HG03066 (cell line): Measurements from ENCODE around the gene HS6ST3.

ENCODE experiments used
- ATAC-seq: cut with Tn5 transposase; IDR thresholded peaks from one replicate; pipeline ENCODE4 v1.9.1; 2021; ENCODE audit warnings: low read depth; ENCODE audit not compliant: unreplicated experiment

Gene HS6ST3

DNA sequence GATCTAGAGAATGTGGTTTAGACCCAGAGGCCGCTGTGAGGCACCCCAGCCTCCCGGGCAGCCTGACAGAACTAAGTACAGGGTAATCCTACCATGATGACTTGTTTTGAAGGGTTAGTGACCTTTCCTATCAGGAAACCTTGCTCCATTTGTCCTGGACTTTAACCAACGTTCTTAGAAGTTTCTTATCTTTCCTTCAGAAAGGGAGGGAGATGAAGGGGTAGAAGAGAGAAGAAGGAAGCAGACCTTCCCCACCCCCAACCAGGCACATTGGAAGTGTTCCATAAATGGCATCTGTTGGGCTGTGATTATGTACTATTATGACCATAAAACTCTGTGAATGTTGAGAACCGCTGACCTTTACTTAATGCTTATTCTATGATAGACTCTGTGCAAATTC, 720.2 kb downstream of the HS6ST3 start:
- ATAC-seq = no peak

DNA sequence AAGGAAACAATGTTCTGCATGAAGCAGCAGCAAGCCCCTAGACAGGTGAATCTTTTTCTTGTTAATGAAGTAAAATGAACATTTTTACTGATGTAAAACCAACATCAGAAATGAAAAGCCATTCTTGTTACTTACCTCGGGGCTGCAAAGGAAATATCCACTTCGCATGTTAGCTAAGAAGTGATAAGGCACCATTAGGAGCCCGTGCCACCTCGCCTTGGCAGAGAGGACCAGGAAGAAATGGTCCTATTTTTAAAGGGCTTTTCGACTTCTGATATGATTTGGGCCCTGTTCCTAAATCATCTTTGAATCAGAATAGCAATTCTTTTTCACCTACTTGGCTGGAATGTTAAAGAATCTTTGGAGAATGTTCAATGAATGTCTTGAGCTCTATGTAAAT, 721.1 kb downstream of the HS6ST3 start:
- ATAC-seq = no peak

DNA sequence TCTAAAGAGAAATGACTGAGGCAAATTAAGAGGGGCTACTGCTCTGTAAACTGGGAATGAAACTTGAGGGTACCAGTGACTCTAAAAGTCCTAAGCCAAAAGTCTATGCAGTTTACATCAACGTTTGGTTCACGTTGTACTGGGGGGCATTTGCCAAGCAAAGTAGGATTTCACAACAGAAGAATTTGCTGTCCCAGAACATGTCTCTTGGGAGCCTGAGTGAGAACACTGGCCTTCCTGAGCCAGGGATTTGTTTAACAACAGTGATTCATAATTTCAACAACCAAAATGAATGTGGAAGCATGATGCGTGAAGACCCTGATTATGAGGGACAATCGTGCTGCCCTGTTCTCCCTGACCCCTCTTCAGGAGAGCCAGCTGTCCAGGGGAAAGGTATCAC, 726.4 kb downstream of the HS6ST3 start:
- no peak for ATAC-seq

DNA sequence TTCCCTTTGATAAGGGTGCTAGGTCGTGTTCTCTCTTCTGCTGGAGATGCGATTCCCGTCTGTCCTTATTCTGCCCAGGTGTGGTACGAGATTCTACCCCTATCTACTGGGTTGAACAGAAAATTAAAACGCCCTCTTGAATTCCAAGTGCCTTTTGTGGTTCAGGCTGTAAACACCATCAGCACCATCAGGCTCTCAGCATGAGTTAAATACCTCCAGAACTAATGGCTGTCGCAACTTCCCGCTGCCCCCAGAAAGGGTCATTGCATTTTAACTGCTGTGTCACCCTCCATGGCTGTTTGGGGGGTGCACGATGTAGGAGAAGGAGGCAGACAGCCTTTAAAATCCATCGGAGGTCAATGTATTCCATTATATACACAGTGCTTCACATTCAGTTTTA, 727.0 kb downstream of the HS6ST3 start:
- no peak for ATAC-seq

DNA sequence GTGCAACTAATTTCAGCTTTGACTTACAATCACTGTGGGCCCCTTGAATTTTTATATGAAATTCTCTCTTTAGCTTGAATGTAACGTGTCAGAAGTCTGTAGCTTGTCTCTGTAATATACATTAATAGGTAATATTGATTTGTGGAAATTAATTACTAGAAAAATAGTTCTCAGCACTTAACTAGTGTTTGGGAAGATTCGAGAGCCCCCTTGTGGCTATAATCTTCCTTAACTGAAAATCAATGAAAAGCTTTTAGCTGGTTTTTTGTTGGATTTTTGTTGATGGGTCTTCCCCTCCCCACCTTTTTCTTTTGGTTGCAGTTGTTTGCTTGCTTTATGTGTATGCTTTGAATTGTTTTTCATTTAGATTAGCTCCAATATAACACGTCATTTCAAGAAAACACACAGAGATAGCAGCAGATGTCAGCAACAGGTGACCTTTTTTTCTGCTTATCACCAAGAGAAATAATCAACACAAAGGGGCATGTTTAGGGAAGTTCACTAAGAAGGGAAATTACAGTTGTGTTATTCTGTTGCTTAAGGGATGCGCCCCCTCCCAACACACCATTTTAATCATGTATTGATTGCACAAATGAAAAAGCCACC, 727.5 kb downstream of the HS6ST3 start:
- ATAC-seq = no peak

DNA sequence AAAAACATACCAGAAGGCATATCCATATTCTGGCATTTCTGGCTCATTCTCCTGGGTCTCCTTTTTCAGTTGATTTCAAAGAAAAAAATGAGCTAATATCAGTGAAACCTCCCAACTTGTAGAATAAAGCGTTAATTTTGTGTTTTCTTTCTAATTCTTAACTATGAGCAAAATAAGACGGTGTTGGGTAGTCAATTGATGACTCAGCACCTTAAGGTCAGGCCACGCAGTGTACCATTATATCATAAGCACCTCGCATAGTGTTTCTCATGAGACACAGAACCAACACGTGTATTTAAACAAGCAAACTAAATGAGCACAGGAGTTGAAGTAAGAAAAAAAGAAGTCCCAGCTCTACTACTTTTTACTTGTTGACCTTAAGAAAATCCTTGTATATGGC, 729.5 kb downstream of the HS6ST3 start:
- ATAC-seq = no peak

DNA sequence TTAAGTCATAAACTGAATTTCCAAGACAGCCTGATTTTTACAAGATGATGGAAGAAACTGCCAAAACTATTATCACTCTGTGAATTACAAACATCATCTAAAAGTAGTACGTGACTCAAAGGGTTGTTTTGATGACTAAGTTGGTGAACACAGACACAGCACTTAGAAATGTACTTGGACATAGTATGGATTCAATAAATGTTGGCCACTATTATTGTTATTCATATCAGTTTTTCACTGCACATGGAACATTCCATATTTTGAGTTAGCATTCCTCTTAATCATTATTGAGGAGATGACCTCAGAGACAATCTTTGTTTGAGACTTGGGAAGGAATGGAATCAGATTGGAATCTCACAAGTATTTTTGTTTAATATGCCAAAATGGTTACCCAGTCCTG, 731.5 kb downstream of the HS6ST3 start:
- no peak for ATAC-seq

DNA sequence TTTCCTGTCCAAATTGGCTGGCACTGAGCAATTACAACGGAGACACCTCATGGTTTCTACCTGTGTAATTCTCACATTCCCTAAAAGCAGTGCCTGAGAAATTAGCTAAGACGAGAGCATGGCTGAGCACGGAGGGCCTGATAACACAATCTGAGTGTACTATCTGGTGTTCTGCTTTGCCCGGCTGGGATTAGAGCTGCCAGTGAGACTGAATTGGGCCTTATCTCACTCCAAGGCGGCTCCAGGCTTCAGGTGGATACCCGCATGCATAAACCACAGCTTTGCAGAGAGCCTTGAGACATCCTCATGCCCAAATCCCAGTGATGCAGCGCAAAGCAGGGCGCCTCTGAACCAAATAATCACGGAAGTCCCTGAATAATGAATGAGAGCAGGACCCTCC, 732.1 kb downstream of the HS6ST3 start:
- ATAC-seq = no peak

DNA sequence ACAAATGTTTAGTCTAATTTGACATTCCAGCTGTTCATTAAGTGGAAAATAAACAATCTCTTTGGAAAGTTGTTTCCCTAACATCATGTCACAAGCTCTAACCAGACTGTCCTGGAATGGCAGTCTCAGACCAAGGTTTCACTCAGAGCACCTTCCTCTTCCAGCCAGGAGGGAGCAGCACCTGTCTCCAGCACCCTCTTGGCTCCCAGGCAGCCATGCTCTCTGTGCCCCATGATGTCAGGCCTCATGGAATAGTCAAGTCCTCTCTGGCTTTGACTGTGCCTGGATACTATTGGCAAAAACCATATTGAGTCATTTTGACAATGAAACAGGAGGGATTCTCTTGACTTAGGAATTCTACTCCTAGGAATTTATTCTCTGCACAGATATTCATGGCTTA, 733.0 kb downstream of the HS6ST3 start:
- no peak for ATAC-seq

DNA sequence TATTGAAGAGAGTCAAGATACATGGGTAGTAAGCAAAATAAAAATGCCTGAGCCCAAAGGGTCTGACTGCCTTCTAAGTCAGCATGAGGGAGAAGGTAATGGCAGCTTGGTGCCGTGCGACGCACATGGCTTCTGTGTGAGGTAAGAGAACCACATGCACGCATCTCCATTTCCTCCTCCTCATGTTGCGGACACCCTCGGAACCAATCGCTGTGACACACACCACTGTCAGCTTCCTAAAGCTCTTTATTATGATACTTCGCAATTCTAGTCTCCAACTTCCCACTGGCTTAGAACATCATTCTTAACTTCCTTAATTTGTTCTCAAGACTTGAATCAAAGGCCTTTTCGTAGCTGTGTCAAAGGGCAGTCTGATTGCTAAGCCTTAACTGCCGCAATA, 734.2 kb downstream of the HS6ST3 start:
- no peak for ATAC-seq

DNA sequence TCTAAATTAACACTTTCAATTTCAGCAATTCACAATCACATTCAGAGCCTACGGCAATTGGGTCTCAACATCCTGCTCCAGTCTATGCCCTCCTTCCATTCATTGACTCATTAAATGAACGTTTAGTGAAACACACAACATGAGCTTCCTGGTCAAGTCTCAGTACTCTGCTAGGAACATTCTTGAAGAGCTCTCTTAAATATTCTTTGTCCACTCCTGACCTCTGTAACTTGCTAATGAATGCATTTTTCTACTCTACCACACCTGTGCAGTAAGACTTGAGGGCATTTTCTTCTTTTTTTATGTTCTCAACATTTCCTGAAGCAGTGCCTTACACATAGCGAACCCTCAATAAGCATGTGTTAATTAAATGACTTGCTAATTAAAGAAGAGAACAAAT, 735.7 kb downstream of the HS6ST3 start:
- no peak for ATAC-seq

DNA sequence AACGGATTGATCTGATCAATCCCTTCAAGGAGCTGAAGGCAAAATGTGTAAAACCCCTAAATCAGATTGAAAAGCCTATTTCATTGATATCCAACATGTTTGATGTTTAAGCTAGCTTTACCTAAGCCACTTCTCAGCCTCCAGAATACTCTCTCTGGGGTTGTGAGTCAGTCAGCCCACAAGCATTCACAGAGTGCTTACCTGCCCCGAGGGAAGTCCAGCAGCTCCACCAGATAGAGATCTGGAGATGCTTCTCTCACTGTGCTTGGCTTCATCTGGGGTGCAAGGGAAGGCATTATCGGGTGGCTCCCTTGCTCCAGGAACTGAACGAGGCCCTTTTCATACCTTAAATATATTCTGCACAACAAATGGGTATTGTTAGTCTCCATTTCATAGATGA, 744.7 kb downstream of the HS6ST3 start:
- ATAC-seq = no peak

DNA sequence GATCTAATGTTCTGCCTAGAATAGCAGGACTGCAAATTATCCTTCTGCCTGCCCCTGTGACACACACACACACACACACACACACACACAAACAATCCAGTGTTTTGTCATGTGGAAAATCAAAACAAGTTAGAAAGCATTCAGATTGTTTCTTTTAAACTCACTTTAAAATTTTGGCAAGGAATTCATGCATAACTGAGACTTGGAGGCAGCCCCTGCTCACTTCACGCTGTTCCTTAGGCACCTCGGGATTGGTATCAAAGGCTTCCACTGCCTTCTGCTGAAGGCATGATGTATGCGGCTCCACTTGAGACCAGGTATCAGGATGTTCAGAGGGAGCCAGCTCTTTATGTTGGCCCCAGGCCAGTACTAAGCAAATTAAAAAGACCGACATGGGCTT, 745.6 kb downstream of the HS6ST3 start:
- ATAC-seq = no peak

DNA sequence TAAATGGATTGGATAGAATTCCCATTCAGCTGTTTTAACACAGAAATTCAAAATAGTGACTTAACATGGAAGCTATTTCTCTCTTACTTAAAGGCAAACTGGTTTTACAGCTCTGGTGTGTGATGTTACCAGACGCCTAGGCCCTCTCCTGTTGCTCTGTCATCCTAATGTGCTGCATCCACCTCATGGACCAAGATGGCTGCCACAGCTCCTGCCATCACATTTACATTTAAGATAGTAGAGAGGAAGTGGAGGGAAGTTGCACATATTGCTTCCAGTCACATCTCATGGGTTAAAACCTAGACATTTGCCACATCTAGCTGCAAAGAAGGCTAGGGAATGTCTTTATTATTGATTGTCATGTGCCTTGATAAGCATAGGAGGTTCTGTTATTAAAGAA, 746.8 kb downstream of the HS6ST3 start:
- ATAC-seq = no peak

DNA sequence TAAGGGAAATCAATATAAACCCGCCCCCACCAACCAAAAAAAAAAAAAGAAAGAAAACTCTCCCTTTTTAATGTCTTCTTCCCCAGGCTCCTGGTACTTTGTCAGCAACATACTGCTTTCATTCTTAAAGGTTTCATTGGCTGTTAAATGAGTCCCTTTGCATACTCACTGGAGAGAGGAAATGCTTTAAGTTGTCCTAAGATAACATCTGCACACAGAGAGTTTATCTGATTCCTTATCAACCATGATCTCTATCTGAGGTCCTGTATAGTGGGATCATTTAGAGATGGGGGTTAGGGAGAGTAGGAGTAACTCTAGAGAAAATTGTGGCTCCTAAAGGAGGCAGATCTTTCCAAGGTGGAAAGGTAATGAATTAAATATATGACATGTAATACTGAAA, 747.9 kb downstream of the HS6ST3 start:
- ATAC-seq = no peak

DNA sequence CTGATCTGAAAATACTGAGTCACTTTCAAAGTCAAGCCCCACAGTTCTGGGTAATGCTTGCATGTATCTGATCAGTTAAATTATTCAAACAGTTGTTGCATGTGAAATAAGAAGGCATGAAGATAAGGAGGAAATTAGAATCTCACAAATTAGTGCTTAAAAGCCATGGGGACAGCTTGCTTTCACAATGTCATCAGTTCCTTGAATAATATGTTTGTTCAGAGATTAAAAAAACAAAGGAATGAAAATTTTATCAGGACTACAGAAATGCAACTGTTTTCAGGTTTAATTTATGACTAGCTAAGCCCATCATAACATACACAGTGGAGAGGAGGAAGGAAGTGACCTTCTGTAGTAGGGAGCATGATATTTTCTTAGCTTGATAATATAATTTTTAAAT, 754.3 kb downstream of the HS6ST3 start:
- ATAC-seq = no peak

DNA sequence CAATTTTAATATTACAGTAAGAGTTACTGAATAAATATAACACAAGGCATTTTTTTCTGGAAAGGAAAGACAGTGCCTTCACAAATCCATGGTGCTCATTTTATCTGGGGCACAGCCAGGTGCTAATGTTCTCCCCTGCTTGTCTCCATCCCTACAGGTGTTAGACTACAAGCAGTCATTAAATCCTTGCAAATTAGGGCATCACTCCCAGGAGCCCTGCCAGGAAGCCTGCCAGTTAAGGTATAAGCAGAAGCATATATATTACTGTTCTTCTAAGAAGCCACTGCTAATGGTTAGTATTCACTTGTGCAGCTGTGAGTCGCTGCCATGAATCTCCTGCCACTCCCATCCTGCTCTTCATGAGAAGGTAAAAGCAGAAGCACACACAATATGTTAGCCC, 754.7 kb downstream of the HS6ST3 start:
- ATAC-seq = no peak

DNA sequence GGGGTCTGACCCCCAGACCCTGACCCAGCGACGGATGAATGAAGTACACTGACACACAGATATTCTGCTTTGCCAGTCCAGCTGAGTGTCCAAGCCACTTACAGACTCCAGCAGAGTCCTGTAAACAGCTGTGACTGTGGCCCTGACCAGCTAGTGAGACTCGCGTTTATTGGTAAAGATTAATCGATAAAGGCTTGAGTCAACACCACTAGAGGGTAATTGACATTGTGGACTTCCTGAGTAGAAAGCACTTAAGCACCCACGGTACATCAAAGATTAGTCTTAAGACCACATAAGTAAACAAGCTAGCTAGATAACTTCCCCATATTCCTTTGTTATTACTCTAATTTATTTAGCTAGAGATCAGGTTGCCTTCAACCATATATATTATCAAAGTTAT, 758.4 kb downstream of the HS6ST3 start:
- ATAC-seq = no peak

DNA sequence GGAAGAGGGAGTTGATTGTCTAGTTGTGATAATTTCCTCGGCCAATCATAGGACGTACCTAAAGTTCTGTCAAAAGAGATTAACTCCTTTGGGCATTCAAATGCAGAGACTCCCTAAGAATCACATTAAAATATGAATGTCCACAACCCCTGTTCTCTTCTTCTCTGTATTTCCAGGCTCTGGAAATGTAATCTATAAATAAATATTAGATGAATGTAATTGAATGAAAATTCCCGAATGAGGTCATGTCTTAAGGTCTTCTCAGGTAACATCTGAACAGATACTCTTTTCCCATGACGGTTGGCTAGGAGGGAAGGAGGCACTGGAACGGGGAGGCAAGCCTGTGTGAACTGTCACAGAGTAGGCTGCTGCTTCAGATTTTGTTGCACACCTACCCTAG, 759.2 kb downstream of the HS6ST3 start:
- no peak for ATAC-seq

DNA sequence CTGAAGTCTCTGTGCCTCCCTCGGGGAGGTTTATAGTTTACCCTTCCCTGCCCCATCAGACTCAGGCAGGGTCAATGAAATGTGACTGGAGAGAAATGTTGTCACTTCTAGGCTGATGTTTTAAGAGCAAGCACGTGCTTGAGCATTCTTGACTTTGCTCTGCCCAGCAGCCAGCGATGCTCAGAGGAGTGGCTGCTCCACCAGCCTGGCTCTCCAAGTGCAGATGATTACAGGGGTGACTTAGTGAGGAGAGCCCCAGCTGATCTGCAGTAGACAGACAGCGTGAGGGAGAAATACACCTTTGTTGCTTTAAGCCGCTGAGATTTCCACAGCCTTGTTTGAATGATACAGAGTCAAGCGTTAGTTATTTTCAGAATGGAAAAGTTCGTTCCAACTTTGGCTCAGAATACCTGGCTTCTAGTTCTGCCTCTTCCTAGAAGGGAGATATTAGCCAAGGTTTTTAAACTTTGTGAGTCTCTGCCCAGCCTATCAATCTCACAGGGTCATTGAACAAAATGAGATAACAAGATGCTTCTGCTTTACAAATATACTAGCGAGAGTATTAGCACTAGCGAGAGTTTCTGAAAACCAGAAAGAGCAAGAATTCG, 760.7 kb downstream of the HS6ST3 start:
- no peak for ATAC-seq

DNA sequence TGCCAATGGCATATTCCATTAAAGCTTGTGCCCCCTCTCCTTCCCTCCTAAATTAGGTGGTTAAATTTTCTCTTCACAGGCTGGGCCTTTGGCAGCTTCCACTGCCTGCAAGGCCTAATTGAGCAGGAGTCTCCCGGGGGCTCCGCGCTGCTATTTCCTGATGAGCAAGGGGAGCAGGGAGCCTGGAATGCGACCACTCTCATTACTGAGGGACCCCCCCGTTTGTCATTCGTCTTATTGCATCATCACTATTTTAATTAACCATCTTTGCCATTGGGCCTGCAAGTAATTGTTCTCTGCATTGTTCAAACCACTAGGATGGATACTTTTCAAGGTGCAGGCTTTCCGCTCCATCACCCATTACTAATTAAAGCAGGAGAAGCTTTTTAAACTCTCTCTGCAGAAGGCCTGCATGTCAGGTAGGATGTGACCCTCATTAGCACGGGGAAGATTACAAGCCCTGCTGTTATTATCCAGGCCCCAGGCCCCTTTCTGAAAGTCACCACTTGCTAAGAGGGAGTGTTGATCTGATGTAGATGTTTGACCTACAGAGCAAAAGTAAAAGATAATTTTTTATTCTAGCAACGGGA, 762.0 kb downstream of the HS6ST3 start:
- no peak for ATAC-seq

DNA sequence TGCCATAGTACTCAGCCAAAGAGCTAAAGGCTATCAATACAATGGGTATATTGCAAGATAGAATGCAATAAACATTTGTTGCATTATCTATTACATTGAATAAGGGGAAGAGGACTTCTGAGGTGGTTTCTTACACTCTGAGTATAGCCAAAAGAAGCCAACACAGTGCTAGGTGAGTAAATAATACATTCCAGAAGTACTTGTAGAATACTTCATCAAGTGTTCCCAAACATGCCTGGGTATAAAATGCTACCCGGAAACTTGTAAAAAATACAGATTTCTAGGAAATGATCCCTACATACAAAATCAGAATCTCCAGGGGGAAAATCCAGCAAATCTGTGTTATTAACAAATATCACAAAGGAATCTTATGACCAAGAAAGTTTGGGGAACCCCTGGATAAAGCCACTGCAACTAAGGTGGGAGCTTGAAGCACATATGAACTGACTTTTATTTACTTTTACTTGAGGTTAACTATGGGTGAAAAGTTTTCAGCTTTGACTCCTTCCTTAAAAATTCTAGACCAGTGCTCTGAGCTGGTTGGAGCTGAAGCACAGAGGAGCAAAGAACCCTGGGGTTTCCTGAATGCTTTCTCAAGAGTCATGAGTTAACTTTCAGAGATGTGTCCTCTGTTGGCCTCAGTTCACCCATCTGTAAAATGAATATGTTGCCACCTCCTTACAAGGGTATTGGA, 768.4 kb downstream of the HS6ST3 start:
- ATAC-seq = no peak
